HepG2 (cell line): ENCODE measurements around the gene RABL6. TPM values are rescaled to one million over a fixed set of nuclear protein-coding genes. Genes with fewer than 3 reads are reported as not detected.
A peak's percentile ranks its signal among the peaks of the same experiment; 100 is the strongest.

Experiments
- AHR ChIP-seq: IDR thresholded peaks from 2 replicates; pipeline ENCODE4 v1.6.1; 2018; ENCODE audit warnings: missing genetic modification reagents, missing compliant biosample characterization
- AKAP8 ChIP-seq: sonication (generic); formaldehyde crosslinking; IDR thresholded peaks from 2 replicates; pipeline ENCODE4 v1.5.1; 2020; ENCODE audit warnings: mild to moderate bottlenecking, missing genetic modification reagents
- GRHL1 ChIP-seq: sonication (generic); formaldehyde crosslinking; conservative IDR thresholded peaks from 2 replicates; pipeline ENCODE4 v1.8.0; 2022; ENCODE audit warnings: missing genetic modification reagents
- IRX3 ChIP-seq: sonication (generic); formaldehyde crosslinking; IDR thresholded peaks from 2 replicates; pipeline ENCODE4 v1.8.1; 2023; ENCODE audit warnings: mild to moderate bottlenecking, low read depth, missing genetic modification reagents, borderline replicate concordance
- MYPOP ChIP-seq: sonication (generic); formaldehyde crosslinking; IDR thresholded peaks from 2 replicates; pipeline ENCODE4 v1.8.1; 2023; ENCODE audit warnings: mild to moderate bottlenecking, moderate library complexity, missing genetic modification reagents
- SAP130 ChIP-seq: IDR thresholded peaks from 2 replicates; pipeline ENCODE4 v1.6.1; 2016; ENCODE audit warnings: low read depth
- THAP9 ChIP-seq: sonication (generic); formaldehyde crosslinking; IDR thresholded peaks from 2 replicates; pipeline ENCODE4; 2020; ENCODE audit warnings: missing genetic modification reagents, mild to moderate bottlenecking, borderline replicate concordance
- ZBTB14 ChIP-seq: sonication (generic); formaldehyde crosslinking; IDR thresholded peaks from 2 replicates; pipeline ENCODE4 v1.4.0; 2020; ENCODE audit warnings: missing genetic modification reagents
- ZBTB33 ChIP-seq: sonication (generic); formaldehyde crosslinking; IDR thresholded peaks from 2 replicates; pipeline ENCODE4 v1.4.0; 2020; ENCODE audit warnings: missing genetic modification reagents
- ZBTB7B ChIP-seq: sonication (generic); formaldehyde crosslinking; IDR thresholded peaks from 2 replicates; pipeline ENCODE4 v1.4.0; 2020; ENCODE audit warnings: missing genetic modification reagents
- ZNF160 ChIP-seq: sonication (generic); formaldehyde crosslinking; IDR thresholded peaks from 2 replicates; pipeline ENCODE4 v1.8.0; 2022; ENCODE audit warnings: mild to moderate bottlenecking, inconsistent platforms, missing genetic modification reagents
- ZNF20 ChIP-seq: sonication (generic); formaldehyde crosslinking; IDR thresholded peaks from 2 replicates; pipeline ENCODE4 v1.4.0; 2020; ENCODE audit warnings: mild to moderate bottlenecking, moderate library complexity, missing genetic modification reagents
- ZNF224 ChIP-seq: sonication (generic); formaldehyde crosslinking; IDR thresholded peaks from 2 replicates; pipeline ENCODE4 v1.5.0; 2020; ENCODE audit warnings: mild to moderate bottlenecking, missing genetic modification reagents
- ZNF263 ChIP-seq: sonication (generic); formaldehyde crosslinking; IDR thresholded peaks from 2 replicates; pipeline ENCODE4 v1.4.0; 2020; ENCODE audit warnings: missing genetic modification reagents
- ZNF282 ChIP-seq: fragments of 450-650 bp; IDR thresholded peaks from 2 replicates; pipeline ENCODE4 v1.6.1; 2018; ENCODE audit not compliant: partially characterized antibody
- ZNF354B ChIP-seq: sonication (generic); formaldehyde crosslinking; IDR thresholded peaks from 2 replicates; pipeline ENCODE4 v1.8.0; 2022; ENCODE audit warnings: mild to moderate bottlenecking, missing genetic modification reagents
- ZNF639 ChIP-seq: conservative IDR thresholded peaks from 2 replicates; pipeline ENCODE4 v1.6.1; 2018; ENCODE audit warnings: missing genetic modification reagents
- ZNF660 ChIP-seq: sonication (generic); formaldehyde crosslinking; IDR thresholded peaks from 2 replicates; pipeline ENCODE4 v1.5.1; 2020; ENCODE audit warnings: mild to moderate bottlenecking, low read depth, missing genetic modification reagents, borderline replicate concordance
- ZNF724P ChIP-seq: sonication (generic); formaldehyde crosslinking; IDR thresholded peaks from 2 replicates; pipeline ENCODE4 v1.8.0; 2022; ENCODE audit warnings: missing genetic modification reagents, borderline replicate concordance
- polyA plus RNA-seq, 8 experiments: library from polyadenylated mRNA; depleted of rRNA in 3 of 8; stranded (reverse) in 7 of 8; unstranded in 1 of 8; fragments of >200 nt; fragmentation: Illumina TruSeq in 4 of 8; extraction: Trizol in 4 of 8; gene quantifications; 2 replicates each; pipeline versions ENCODE4 v1.2.1 to v1.2.3, GENCODE V29; 2011 to 2016; ENCODE audit warnings: low read depth in 4 of 8, missing spikeins in 1 of 8, mixed read lengths in 1 of 8; ENCODE audit not compliant: insufficient read depth in 1 of 8
- total RNA-seq, 5 experiments: library from RNA; depleted of rRNA; stranded (reverse); fragments of >200 nt; fragmentation: Illumina TruSeq; extraction: Trizol; gene quantifications; 2 replicates each; pipeline ENCODE4 v1.2.3, GENCODE V29; 2016; ENCODE audit warnings: low read depth in 1 of 5

Gene RABL6
- total and polyA plus RNA-seq, 2 of the 13 experiments (the other 11 are each of a cell fraction or from before 2014, with no cell fraction given) = 81.5 to 125 TPM

- TF ChIP-seq ZNF639 (CRISPR knock-in tag) (no peak), ZNF724P (CRISPR knock-in tag) (no peak), ZNF160 (no peak), ZBTB14 (no peak), ZBTB7B (CRISPR knock-in tag) (no peak), ZNF282 (no peak), IRX3 (CRISPR knock-in tag) (0 out of 2 replicates have a peak, but pooled peaks have one; percentile 7), ZNF224 (0 out of 2 replicates have a peak, but pooled peaks have one; percentile 62), ZNF660 (CRISPR knock-in tag) (no peak), AHR (no peak), GRHL1 (CRISPR knock-in tag) (no peak), MYPOP (CRISPR knock-in tag) (0 out of 2 replicates have a peak, but pooled peaks have one; percentile 20), ZNF354B (CRISPR knock-in tag) (no peak), ZNF263 (no peak), THAP9 (CRISPR knock-in tag) (no peak), SAP130 (no peak), ZBTB33 (peak; percentile 65; the same call in 1 of the 2 replicates), ZNF20 (CRISPR knock-in tag) (no peak), AKAP8 (CRISPR knock-in tag) (peak; percentile 69)
These were observed 44.4 kb downstream of the RABL6 start, which contains the start of gene MAMDC4 (continued) for GRCh38 chr9:136851941-136852663.
